ENCODE data around the gene ADGRE2.

ADGRE2 gene

DNA sequence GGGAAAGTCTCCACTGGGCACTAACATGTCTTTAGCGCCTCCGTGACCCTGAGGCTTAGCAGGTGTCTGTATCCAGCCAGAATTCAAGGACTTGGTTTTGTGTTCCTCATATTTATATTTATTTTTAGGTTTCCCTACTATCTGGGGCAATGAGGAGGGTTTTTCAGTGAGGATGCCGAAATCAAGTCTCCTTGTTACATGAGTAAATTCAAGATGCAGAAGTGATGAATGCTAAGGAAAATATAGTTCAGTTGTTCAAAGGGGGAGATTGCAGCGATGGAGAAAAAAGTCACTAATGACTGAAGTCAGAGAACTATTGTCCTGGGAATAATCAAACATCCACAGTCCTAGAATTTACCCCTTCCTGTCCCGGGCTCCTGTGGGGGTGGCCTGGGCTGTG is 791 bp upstream of the ADGRE2 start:
- no peak for TF ChIP-seq TAF1 (IDR thresholded peaks at IDR 0.05; ENCODE audit: borderline replicate concordance, insufficient read depth, low read length)
- TF ChIP-seq POLR2AphosphoS5 (IDR thresholded peaks at IDR 0.05; ENCODE audit: low read depth, low read length) = no peak
- TF ChIP-seq SIN3A (IDR thresholded peaks at IDR 0.05; ENCODE audit: borderline replicate concordance, insufficient read depth, low read length) = no peak
- TF ChIP-seq, protein P1, sequence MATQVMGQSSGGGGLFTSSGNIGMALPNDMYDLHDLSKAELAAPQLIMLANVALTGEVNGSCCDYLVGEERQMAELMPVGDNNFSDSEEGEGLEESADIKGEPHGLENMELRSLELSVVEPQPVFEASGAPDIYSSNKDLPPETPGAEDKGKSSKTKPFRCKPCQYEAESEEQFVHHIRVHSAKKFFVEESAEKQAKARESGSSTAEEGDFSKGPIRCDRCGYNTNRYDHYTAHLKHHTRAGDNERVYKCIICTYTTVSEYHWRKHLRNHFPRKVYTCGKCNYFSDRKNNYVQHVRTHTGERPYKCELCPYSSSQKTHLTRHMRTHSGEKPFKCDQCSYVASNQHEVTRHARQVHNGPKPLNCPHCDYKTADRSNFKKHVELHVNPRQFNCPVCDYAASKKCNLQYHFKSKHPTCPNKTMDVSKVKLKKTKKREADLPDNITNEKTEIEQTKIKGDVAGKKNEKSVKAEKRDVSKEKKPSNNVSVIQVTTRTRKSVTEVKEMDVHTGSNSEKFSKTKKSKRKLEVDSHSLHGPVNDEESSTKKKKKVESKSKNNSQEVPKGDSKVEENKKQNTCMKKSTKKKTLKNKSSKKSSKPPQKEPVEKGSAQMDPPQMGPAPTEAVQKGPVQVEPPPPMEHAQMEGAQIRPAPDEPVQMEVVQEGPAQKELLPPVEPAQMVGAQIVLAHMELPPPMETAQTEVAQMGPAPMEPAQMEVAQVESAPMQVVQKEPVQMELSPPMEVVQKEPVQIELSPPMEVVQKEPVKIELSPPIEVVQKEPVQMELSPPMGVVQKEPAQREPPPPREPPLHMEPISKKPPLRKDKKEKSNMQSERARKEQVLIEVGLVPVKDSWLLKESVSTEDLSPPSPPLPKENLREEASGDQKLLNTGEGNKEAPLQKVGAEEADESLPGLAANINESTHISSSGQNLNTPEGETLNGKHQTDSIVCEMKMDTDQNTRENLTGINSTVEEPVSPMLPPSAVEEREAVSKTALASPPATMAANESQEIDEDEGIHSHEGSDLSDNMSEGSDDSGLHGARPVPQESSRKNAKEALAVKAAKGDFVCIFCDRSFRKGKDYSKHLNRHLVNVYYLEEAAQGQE (IDR thresholded peaks at IDR 0.05; ENCODE audit: insufficient read depth in 1 of 2, low read depth in 2 of 2, low read length in 2 of 2) = no peak
- no peak for TF ChIP-seq FOXP2 (optimal IDR thresholded peaks at IDR 0.05; ENCODE audit: borderline replicate concordance, extremely low read depth, extremely low read length, insufficient read depth)

DNA sequence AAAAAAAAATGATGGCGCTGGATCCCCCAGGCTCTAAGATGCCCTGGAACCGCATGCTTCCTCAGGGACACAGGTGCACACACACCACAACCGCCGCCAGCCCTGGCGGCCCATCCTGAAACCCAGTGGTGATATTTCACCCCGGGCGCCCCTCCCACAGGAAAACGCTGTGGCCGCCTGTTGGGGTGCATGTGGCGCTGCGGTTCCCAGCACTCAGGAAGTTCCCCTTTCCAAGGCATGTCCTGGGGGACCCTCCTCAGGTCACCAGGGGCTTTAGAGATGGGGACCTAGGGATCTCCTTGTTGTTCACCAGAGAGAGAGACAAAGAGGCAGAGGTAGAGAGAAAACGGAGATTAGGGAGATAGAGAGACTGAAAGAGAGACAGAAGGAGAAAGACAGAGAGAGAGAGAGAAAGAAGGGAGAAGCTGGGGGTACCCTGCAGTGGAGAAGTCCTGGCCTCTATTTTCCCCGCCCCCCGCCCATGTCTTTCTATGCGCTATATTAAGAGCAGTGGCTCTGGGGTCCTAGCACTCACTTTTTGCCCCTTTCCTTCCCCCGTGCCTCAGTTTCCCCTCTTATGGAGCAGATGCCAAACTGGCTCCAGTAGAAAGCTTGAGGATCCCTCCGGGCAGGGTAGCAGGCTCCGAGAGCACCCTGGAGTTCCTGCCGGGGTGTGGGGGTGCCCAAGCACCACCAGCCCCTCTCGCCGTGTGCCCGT is 2.3 kb downstream of the ADGRE2 start:
- TF ChIP-seq FOXP2 (optimal IDR thresholded peaks at IDR 0.05; ENCODE audit: borderline replicate concordance, extremely low read depth, extremely low read length, insufficient read depth) = no peak
- no peak for TF ChIP-seq SIN3A (IDR thresholded peaks at IDR 0.05; ENCODE audit: borderline replicate concordance, insufficient read depth, low read length)
- TF ChIP-seq, protein P1 (IDR thresholded peaks at IDR 0.05; ENCODE audit: insufficient read depth in 1 of 2, low read depth in 2 of 2, low read length in 2 of 2) = no peak
- no peak for TF ChIP-seq POLR2AphosphoS5 (IDR thresholded peaks at IDR 0.05; ENCODE audit: low read depth, low read length)

DNA sequence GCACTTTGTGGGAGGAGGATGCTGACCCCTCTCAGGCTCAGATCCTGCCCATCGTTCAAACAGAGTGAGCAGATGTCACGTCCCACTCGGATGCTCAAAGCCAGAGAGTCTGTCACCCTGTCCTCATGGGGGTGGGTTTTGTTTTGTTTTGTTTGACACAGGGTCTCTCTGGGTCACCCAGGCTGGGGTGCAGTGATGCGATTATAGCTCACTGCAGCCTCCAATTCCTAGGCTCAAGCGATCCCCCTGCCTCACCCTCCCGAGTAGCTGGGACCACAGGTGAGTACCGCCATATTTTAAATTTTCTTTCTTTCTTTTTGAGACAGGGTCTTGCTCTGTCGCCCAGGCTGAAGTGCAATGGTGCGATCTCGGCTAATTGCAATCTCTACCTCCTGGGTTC is 4.0 kb downstream of the ADGRE2 start:
- TF ChIP-seq SIN3A (IDR thresholded peaks at IDR 0.05; ENCODE audit: borderline replicate concordance, insufficient read depth, low read length) (no peak), TAF1 (IDR thresholded peaks at IDR 0.05; ENCODE audit: borderline replicate concordance, insufficient read depth, low read length) (no peak), POLR2AphosphoS5 (IDR thresholded peaks at IDR 0.05; ENCODE audit: low read depth, low read length) (no peak)

DNA sequence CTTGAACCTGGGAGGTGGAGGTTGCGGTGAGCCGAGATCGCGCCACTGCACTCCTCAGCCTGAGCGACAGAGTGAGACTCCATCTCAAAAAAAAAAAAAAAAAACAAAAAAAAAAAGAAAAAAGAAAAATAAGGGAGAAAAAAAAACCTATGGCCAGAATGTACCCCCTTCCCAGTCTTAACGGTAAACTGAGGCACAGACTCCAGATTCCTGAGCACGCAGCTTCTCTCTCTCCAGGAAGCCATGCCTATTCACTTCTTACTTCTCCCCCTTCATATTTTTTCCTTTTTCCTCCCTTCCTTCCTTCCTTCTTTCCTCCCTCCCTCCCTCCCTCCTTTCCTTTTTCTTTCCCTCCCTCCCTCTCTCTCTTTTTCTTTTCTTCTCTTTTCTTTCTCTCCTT is 5.4 kb downstream of the ADGRE2 start:
- TF ChIP-seq SIN3A (IDR thresholded peaks at IDR 0.05; ENCODE audit: borderline replicate concordance, insufficient read depth, low read length) (no peak), TAF1 (IDR thresholded peaks at IDR 0.05; ENCODE audit: borderline replicate concordance, insufficient read depth, low read length) (no peak), POLR2AphosphoS5 (IDR thresholded peaks at IDR 0.05; ENCODE audit: low read depth, low read length) (no peak), FOXP2 (optimal IDR thresholded peaks at IDR 0.05; ENCODE audit: borderline replicate concordance, extremely low read depth, extremely low read length, insufficient read depth) (no peak)
- TF ChIP-seq, protein P1 (IDR thresholded peaks at IDR 0.05; ENCODE audit: insufficient read depth in 1 of 2, low read depth in 2 of 2, low read length in 2 of 2) = no peak

DNA sequence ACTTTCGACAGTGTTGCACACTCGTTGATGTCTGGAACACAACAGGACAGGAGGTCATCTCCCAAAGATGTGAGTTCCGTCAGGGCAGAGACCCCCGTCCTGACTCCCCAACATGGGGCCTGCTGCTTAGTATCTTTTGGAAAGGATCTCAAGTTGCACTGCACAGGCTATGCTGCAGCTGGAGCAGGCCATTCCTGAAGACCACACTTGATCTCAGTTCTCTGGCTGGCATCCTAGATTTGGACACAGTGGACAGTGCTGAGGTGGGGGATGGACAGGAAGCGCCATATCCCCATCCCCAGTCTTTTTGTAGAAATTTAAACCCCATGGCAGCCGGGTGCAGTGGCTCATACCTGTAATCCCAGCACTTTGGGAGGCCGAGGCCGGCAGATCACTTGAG is 5.9 kb downstream of the ADGRE2 start:
- TF ChIP-seq TAF1 (IDR thresholded peaks at IDR 0.05; ENCODE audit: borderline replicate concordance, insufficient read depth, low read length) (no peak), FOXP2 (optimal IDR thresholded peaks at IDR 0.05; ENCODE audit: borderline replicate concordance, extremely low read depth, extremely low read length, insufficient read depth) (no peak), SIN3A (IDR thresholded peaks at IDR 0.05; ENCODE audit: borderline replicate concordance, insufficient read depth, low read length) (no peak), POLR2AphosphoS5 (IDR thresholded peaks at IDR 0.05; ENCODE audit: low read depth, low read length) (no peak)
- TF ChIP-seq, protein P1 (IDR thresholded peaks at IDR 0.05; ENCODE audit: insufficient read depth in 1 of 2, low read depth in 2 of 2, low read length in 2 of 2) = no peak
